Adrenal gland (tissue), 12 donors: ENCODE measurements around the gene NDUFS3. TPM values are rescaled to one million over a fixed set of nuclear protein-coding genes. Genes with fewer than 3 reads are reported as not detected.
A peak's percentile ranks its signal among the peaks of the same experiment; 100 is the strongest.

Experiments used
- DNase-seq, 7 donors: peaks; one replicate each; pipeline ENCODE4 v3.0.0-alpha.2; 2019 to 2020
- H3K27ac ChIP-seq, 5 donors: fragments of 200-600 bp; sonication (generic) in 4 of 5; 1 replicate in 3 of 5; 2 replicates in 2 of 5; pipeline versions ENCODE4 v1.5.1 to v1.8.0; 2016 to 2020; ENCODE audit warnings: mild to moderate bottlenecking in 1 of 5
- H3K27me3 ChIP-seq: fragments of 200-600 bp; 2 replicates; pipeline ENCODE4 v1.8.0; 2021
- H3K36me3 ChIP-seq, 2 donors: fragments of 200-600 bp; replicated peaks in 1 of 2; 1 replicate in 1 of 2; 2 replicates in 1 of 2; pipeline versions ENCODE4 v1.5.1 to v1.8.0; 2018 to 2022
- H3K4me1 ChIP-seq, 2 donors: fragments of 200-600 bp; replicated peaks in 1 of 2; 1 replicate in 1 of 2; 2 replicates in 1 of 2; pipeline versions ENCODE4 v1.5.1 to v1.8.0; 2018 to 2021
- H3K4me3 ChIP-seq, 4 donors: fragments of 200-600 bp; sonication (generic) in 3 of 4; one replicate each; pipeline ENCODE4 v1.5.1; 2016 to 2018
- H3K9me3 ChIP-seq, 3 donors: fragments of 200-600 bp; sonication (generic) in 1 of 3; replicated peaks in 1 of 3; 1 replicate in 2 of 3; 2 replicates in 1 of 3; pipeline versions ENCODE4 v1.5.1 to v1.8.0; 2016 to 2021
- CTCF ChIP-seq, 6 experiments: fragments of 450-650 bp in 4 of 6; fragments of 200-600 bp in 2 of 6; sonication (generic) in 1 of 6; IDR thresholded peaks; 1 replicate in 5 of 6; 2 replicates in 1 of 6; pipeline versions ENCODE4 v1.5.1 to v1.8.0; 2016 to 2021; ENCODE audit warnings: antibody characterized with exemption in 6 of 6, mild to moderate bottlenecking in 2 of 6, moderate library complexity in 1 of 6
- POLR2A ChIP-seq, 2 donors: fragments of 450-650 bp; IDR thresholded peaks; one replicate each; pipeline ENCODE4 v1.6.1; 2017; ENCODE audit warnings: antibody characterized with exemption in 2 of 2, mild to moderate bottlenecking in 2 of 2, moderate library complexity in 1 of 2
- WGBS, 4 donors: extraction: QIAGEN DNeasy Blood & Tissue Kit in 2 of 4; methylation state at CpG; one replicate each; pipeline versions ENCODE4 v1.1.5 to v1.1.7; 2013 to 2017; 5-methylcytosine and 5-hydroxymethylcytosine counted together
- intact Hi-C, 2 donors: fragments of 100-400 bp; cut with DNase I; formaldehyde crosslinking; loops; one replicate each; pipeline versions ENCODE4 v1.14.1 to v1.15.0; 2022 to 2023
- polyA plus RNA-seq, 3 donors: library from polyadenylated mRNA; stranded (reverse); fragments of 200-250 nt in 2 of 3; fragments of 350-450 nt in 1 of 3; fragmentation: Illumina TruSeq in 1 of 3; extraction: RNeasy Lipid Tissue Mini Kit (QIAGEN cat#74804) in 1 of 3; gene quantifications; one replicate each; pipeline ENCODE4 v1.2.3, GENCODE V29; 2013 to 2014
- total RNA-seq, 9 donors: library from RNA; depleted of rRNA in 4 of 9; stranded (reverse); fragments of >200 nt in 4 of 9; fragments of 120-200 nt in 1 of 9; fragmentation: NEBNext Ultra II Directional in 1 of 9; extraction: Animal tissue kit (Norgen Biotek cat#: 25700) in 1 of 9; gene quantifications; one replicate each; pipeline versions ENCODE4 v1.1.0 to v1.2.4, GENCODE V29; 2013 to 2023
- donor health status: healthy with polysubstance abuse.
- donor health status: Bipolar disorder and iron deficiency.
- donor health status: DM: yes; HTN: yes; CAD: no.
- donor health status: DM: no; HTN: no; CAD: no.
- donor health status: DM: no; HTN: no; CAD: no.
- donor health status: DM: yes; HTN: yes; CAD: no.

Gene NDUFS3
- total and polyA plus RNA-seq, 12 donors, result 95.8 to 385 (median 139) TPM

GRCh38 chr11:47605921-47606320, 27.0 kb downstream of the NDUFS3 start:
- no peak for DNase-seq
- WGBS, 4 donors, result 46 to 57% (median 53%) methylated on average over 3 of the region's 3 CpGs
- intact Hi-C loops, result no loop called here

GRCh38 chr11:47606731-47607130, 27.9 kb downstream of the NDUFS3 start:
- Histone ChIP-seq H3K27me3 (no peaks in the 10 kb centered on the region), H3K36me3 (no peaks in the 10 kb centered on the region), H3K27ac (no peak overlapping the region), H3K4me1 (peaks cover 0 to 3% of the 10 kb centered on the region in 2 donors), H3K4me3 (no peak overlapping the region), H3K9me3 (no peaks in the 10 kb centered on the region)
- 45 to 63% (median 53%) methylated on average over 5 of the region's 5 CpGs for WGBS, 4 donors
- intact Hi-C loops, result no loop called here
- no peak for DNase-seq
- no peak for TF ChIP-seq POLR2A (IDR thresholded peaks at IDR 0.05)
- TF ChIP-seq CTCF (IDR thresholded peaks at IDR 0.05), result no peak

More at GRCh38 chr11:47605921-47606320, 27.0 kb downstream of the NDUFS3 start:
- no peak overlapping the region for H3K4me3 ChIP-seq
- H3K36me3 ChIP-seq, result no peaks in the 10 kb centered on the region
- H3K4me1 ChIP-seq, result peaks cover 0 to 3% of the 10 kb centered on the region in 2 donors
- no peak overlapping the region for H3K27ac ChIP-seq
- H3K27me3 ChIP-seq, result no peaks in the 10 kb centered on the region
- TF ChIP-seq POLR2A (IDR thresholded peaks at IDR 0.05) (no peak), CTCF (IDR thresholded peaks at IDR 0.05) (no peak)
- no peaks in the 10 kb centered on the region for H3K9me3 ChIP-seq

GRCh38 chr11:47607380-47607779, 28.5 kb downstream of the NDUFS3 start:
- no peak for TF ChIP-seq CTCF (IDR thresholded peaks at IDR 0.05)
- no peak for TF ChIP-seq POLR2A (IDR thresholded peaks at IDR 0.05)
- 46 to 80% (median 65%) methylated on average over 7 of the region's 7 CpGs for WGBS, 4 donors
- intact Hi-C loops, result no loop called here
- Histone ChIP-seq H3K36me3 (no peaks in the 10 kb centered on the region), H3K4me3 (no peak overlapping the region), H3K4me1 (peaks cover 0 to 3% of the 10 kb centered on the region in 2 donors), H3K9me3 (no peaks in the 10 kb centered on the region), H3K27me3 (no peaks in the 10 kb centered on the region), H3K27ac (no peak overlapping the region)
- peak in 2 of 7 donors; percentile 13 to 39 for DNase-seq

- intact Hi-C loops, result no loop called here
- no peaks in the 10 kb centered on the region for H3K9me3 ChIP-seq
- H3K4me1 ChIP-seq, result peaks cover 0 to 3% of the 10 kb centered on the region in 2 donors
- no peak overlapping the region for H3K4me3 ChIP-seq
- 81 to 91% (median 82%) methylated on average over 3 of the region's 3 CpGs for WGBS, 4 donors
- DNase-seq, result no peak
- TF ChIP-seq CTCF (IDR thresholded peaks at IDR 0.05), result no peak
- TF ChIP-seq POLR2A (IDR thresholded peaks at IDR 0.05), result no peak
- H3K36me3 ChIP-seq, result no peaks in the 10 kb centered on the region
- no peak overlapping the region for H3K27ac ChIP-seq
- H3K27me3 ChIP-seq, result no peaks in the 10 kb centered on the region
Observed at GRCh38 chr11:47609675-47610074, 30.8 kb downstream of the NDUFS3 start.
